Measurements from ENCODE around the gene AKIRIN1. TPM values are rescaled to one million over a fixed set of nuclear protein-coding genes. Genes with fewer than 3 reads are reported as not detected.

AKIRIN1 gene
- total RNA-seq, 1 donor from 2014 or later: 152 TPM

DNA sequence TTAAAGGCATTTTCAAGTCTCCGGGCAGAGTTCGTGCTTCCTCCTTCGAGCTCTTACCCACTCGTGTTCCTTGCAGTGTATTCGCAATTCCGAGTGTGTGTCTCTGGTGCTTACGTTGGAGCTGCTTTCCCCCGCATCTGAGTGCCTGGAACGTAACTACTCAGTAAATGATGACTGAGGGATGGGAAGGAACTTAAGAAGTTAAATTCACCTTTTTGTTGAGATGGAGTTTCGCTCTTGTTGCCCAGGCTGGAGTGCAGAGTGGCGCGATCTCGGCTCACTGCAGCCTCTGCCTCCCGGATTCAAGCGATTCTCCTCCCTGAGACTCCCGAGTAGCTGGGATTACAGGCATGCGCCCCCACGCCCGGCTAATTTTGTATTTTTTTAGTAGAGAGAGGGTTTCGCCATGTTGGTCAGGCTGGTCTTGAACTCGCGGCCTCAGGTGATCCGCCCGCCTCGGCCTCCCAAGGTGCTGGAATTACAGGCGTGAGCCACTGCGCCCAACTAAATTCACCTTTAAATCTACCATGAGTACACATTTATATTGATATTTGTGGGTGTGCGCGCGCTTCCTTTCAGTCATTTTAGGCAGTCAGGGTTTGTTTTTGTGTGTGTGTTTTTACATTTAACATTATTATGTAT, 35.9 kb downstream of the AKIRIN1 start:
- H3K79me2 ChIP-seq (ENCODE audit: insufficient read depth, low read length): peaks cover 49% of the 10 kb centered on the region
- peaks cover 3% of the 10 kb centered on the region for H3K9me3 Mint-ChIP-seq (ENCODE audit: unreplicated experiment)
- H3K36me3 ChIP-seq (ENCODE audit: insufficient read depth, low read length): peaks cover 16% of the 10 kb centered on the region
- DNase-seq (ENCODE audit: low read depth): no peak
- no peaks in the 10 kb centered on the region for H3K27me3 Mint-ChIP-seq (ENCODE audit: low read depth, unreplicated experiment)
- peaks cover 4% of the 10 kb centered on the region for H3K4me1 Mint-ChIP-seq (ENCODE audit: low read depth, unreplicated experiment)
- H3K27ac Mint-ChIP-seq (ENCODE audit: unreplicated experiment): peak overlapping the region; percentile 100
- H3K27ac ChIP-seq (ENCODE audit: low read depth, low read length): peak overlapping the region; percentile 99
- peak overlapping the region; percentile 86 for H3K4me2 ChIP-seq (ENCODE audit: low read length)
- peaks cover 36% of the 10 kb centered on the region for H4K20me1 ChIP-seq (ENCODE audit: insufficient read depth, low read length)
- H3K9ac ChIP-seq (ENCODE audit: low read length): peak overlapping the region; percentile 99
- H3K9me3 ChIP-seq (ENCODE audit: insufficient read depth, low read depth, low read length): no peaks in the 10 kb centered on the region
- H3K36me3 Mint-ChIP-seq (ENCODE audit: low read depth, unreplicated experiment): peaks cover 10% of the 10 kb centered on the region
- peak overlapping the region; percentile 100 for H3K4me3 Mint-ChIP-seq (ENCODE audit: unreplicated experiment)
- peak overlapping the region; percentile 95 for H3K4me3 ChIP-seq (ENCODE audit: insufficient read depth, low read depth, low read length)
- TF ChIP-seq, protein P1, sequence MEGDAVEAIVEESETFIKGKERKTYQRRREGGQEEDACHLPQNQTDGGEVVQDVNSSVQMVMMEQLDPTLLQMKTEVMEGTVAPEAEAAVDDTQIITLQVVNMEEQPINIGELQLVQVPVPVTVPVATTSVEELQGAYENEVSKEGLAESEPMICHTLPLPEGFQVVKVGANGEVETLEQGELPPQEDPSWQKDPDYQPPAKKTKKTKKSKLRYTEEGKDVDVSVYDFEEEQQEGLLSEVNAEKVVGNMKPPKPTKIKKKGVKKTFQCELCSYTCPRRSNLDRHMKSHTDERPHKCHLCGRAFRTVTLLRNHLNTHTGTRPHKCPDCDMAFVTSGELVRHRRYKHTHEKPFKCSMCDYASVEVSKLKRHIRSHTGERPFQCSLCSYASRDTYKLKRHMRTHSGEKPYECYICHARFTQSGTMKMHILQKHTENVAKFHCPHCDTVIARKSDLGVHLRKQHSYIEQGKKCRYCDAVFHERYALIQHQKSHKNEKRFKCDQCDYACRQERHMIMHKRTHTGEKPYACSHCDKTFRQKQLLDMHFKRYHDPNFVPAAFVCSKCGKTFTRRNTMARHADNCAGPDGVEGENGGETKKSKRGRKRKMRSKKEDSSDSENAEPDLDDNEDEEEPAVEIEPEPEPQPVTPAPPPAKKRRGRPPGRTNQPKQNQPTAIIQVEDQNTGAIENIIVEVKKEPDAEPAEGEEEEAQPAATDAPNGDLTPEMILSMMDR (IDR thresholded peaks at IDR 0.05; ENCODE audit: insufficient read depth, low read depth, low read length): no peak
- TF ChIP-seq EZH2 (IDR thresholded peaks at IDR 0.05; ENCODE audit: insufficient read depth, low read length): no peak
- H3K4me1 ChIP-seq (ENCODE audit: insufficient read depth, low read length): peaks cover 9% of the 10 kb centered on the region
- H3K27me3 ChIP-seq (ENCODE audit: insufficient read depth, low read length): no peaks in the 10 kb centered on the region
- peak overlapping the region; percentile 53 for H2AFZ ChIP-seq (ENCODE audit: low read depth, low read length)
- no peak for FAIRE-seq

DNA sequence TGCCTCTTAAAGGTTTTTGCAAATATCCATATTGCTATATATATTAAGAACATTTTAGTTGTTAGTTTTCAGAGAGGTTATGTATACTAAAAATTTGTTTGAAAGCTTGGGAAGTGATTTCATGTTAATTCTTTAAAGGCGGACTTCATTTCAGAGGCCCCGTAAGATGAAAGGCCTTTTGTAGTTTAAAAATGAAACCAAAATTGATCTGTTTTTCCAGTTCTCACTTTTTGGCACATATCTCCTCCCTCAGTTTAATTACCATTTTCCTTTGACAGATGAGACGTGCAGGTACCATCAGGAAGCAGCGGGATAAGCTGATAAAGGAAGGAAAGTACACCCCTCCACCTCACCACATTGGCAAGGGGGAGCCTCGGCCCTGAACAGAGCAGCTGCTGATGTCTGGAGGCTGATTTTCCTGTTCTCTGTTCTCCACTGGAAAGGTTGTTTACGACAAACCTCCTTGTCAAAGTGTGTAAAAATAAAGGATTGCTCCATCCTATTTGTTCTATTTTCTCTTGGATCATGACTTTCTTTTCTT, 43.1 kb downstream of the AKIRIN1 start:
- Histone ChIP-seq H3K9ac (ENCODE audit: low read length) (no peak overlapping the region), H2AFZ (ENCODE audit: low read depth, low read length) (no peak overlapping the region), H3K4me1 (ENCODE audit: insufficient read depth, low read length) (no peaks in the 10 kb centered on the region), H3K36me3 (ENCODE audit: insufficient read depth, low read length) (peaks cover 42% of the 10 kb centered on the region), H3K9me3 (ENCODE audit: insufficient read depth, low read depth, low read length) (no peaks in the 10 kb centered on the region), H3K4me3 (ENCODE audit: insufficient read depth, low read depth, low read length) (no peak overlapping the region), H3K27me3 (ENCODE audit: insufficient read depth, low read length) (no peaks in the 10 kb centered on the region), H3K27ac (ENCODE audit: low read depth, low read length) (no peak overlapping the region), H3K4me2 (ENCODE audit: low read length) (no peak overlapping the region), H3K79me2 (ENCODE audit: insufficient read depth, low read length) (peaks cover 35% of the 10 kb centered on the region), H4K20me1 (ENCODE audit: insufficient read depth, low read length) (peaks cover 30% of the 10 kb centered on the region)
- H3K4me1 Mint-ChIP-seq (ENCODE audit: low read depth, unreplicated experiment): peaks cover 5% of the 10 kb centered on the region
- H3K27me3 Mint-ChIP-seq (ENCODE audit: low read depth, unreplicated experiment): no peaks in the 10 kb centered on the region
- H3K9me3 Mint-ChIP-seq (ENCODE audit: unreplicated experiment): peaks cover 5% of the 10 kb centered on the region
- TF ChIP-seq, protein P1 (IDR thresholded peaks at IDR 0.05; ENCODE audit: insufficient read depth, low read depth, low read length): no peak
- no peak for TF ChIP-seq EZH2 (IDR thresholded peaks at IDR 0.05; ENCODE audit: insufficient read depth, low read length)
- FAIRE-seq (no peak), DNase-seq (ENCODE audit: low read depth) (no peak)
- H3K27ac Mint-ChIP-seq (ENCODE audit: unreplicated experiment): no peak overlapping the region
- peaks cover 26% of the 10 kb centered on the region for H3K36me3 Mint-ChIP-seq (ENCODE audit: low read depth, unreplicated experiment)
- H3K4me3 Mint-ChIP-seq (ENCODE audit: unreplicated experiment): no peak overlapping the region

DNA sequence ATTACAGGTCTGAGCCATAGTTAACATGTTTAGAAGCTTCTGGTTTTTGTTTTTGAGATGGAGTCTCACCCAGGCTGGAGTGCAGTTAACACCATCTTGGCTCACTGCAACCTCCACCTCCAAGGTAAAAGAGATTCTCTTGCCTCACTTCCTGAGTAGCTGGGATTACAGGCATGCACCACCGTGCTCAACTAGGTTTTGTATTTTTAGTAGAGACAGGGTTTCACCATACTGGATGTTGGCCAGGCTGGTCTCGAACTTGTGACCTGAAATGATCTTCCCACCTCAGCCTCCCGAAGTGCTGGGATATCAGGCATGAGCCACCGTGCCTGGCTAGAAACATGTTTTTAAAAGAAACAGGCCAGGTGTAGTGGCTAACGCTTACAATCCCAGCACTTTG, 45.6 kb downstream of the AKIRIN1 start:
- FAIRE-seq (no peak), DNase-seq (ENCODE audit: low read depth) (no peak)
- no peaks in the 10 kb centered on the region for H3K27me3 ChIP-seq (ENCODE audit: insufficient read depth, low read length)
- no peak overlapping the region for H3K4me2 ChIP-seq (ENCODE audit: low read length)
- H4K20me1 ChIP-seq (ENCODE audit: insufficient read depth, low read length): peaks cover 18% of the 10 kb centered on the region
- Mint-ChIP-seq H3K4me3 (ENCODE audit: unreplicated experiment) (no peak overlapping the region), H3K36me3 (ENCODE audit: low read depth, unreplicated experiment) (peaks cover 19% of the 10 kb centered on the region), H3K9me3 (ENCODE audit: unreplicated experiment) (peaks cover 5% of the 10 kb centered on the region), H3K27me3 (ENCODE audit: low read depth, unreplicated experiment) (no peaks in the 10 kb centered on the region), H3K4me1 (ENCODE audit: low read depth, unreplicated experiment) (peaks cover 5% of the 10 kb centered on the region), H3K27ac (ENCODE audit: unreplicated experiment) (no peak overlapping the region)
- no peak overlapping the region for H3K27ac ChIP-seq (ENCODE audit: low read depth, low read length)
- H3K79me2 ChIP-seq (ENCODE audit: insufficient read depth, low read length): peaks cover 18% of the 10 kb centered on the region
- no peak for TF ChIP-seq EZH2 (IDR thresholded peaks at IDR 0.05; ENCODE audit: insufficient read depth, low read length)
- TF ChIP-seq, protein P1 (IDR thresholded peaks at IDR 0.05; ENCODE audit: insufficient read depth, low read depth, low read length): no peak
- H2AFZ ChIP-seq (ENCODE audit: low read depth, low read length): no peak overlapping the region
- H3K4me3 ChIP-seq (ENCODE audit: insufficient read depth, low read depth, low read length): no peak overlapping the region
- no peaks in the 10 kb centered on the region for H3K9me3 ChIP-seq (ENCODE audit: insufficient read depth, low read depth, low read length)
- H3K4me1 ChIP-seq (ENCODE audit: insufficient read depth, low read length): no peaks in the 10 kb centered on the region
- no peak overlapping the region for H3K9ac ChIP-seq (ENCODE audit: low read length)
- peaks cover 32% of the 10 kb centered on the region for H3K36me3 ChIP-seq (ENCODE audit: insufficient read depth, low read length)
